ENCODE measurements around the gene CRELD2.

The CRELD2 gene

DNA sequence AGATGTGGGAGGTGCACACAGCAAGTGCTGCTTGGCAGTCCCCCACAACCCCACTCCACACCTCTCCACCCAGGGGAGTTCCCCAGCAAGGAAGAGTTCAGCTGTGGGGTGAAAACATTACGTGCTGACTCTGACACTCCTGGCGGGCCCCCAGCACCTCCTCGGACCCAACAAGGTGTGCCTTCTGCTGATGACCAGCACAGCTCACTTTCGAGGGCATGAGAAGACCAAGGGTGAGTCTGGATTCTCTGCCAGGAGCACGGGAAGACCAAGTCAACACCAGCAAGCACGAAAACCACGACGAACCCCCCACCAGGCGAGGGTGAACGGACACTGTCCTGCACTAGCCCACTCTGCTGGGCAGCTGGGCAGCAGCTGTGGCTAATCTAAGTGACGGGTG is 1.6 kb upstream of the CRELD2 start:
- H3K36me3 ChIP-seq (replicated peaks; ENCODE audit: insufficient read depth, low read length), result no peaks in the 10 kb centered on the region
- DNase-seq, result no peak
- no peaks in the 10 kb centered on the region for H3F3A ChIP-seq (ENCODE audit: insufficient read depth, low read length)
- no peak overlapping the region for H3K4me2 ChIP-seq (ENCODE audit: low read depth, low read length)
- H3K79me2 ChIP-seq (ENCODE audit: low read length), result peaks cover 19% of the 10 kb centered on the region
- TF ChIP-seq, protein P1, sequence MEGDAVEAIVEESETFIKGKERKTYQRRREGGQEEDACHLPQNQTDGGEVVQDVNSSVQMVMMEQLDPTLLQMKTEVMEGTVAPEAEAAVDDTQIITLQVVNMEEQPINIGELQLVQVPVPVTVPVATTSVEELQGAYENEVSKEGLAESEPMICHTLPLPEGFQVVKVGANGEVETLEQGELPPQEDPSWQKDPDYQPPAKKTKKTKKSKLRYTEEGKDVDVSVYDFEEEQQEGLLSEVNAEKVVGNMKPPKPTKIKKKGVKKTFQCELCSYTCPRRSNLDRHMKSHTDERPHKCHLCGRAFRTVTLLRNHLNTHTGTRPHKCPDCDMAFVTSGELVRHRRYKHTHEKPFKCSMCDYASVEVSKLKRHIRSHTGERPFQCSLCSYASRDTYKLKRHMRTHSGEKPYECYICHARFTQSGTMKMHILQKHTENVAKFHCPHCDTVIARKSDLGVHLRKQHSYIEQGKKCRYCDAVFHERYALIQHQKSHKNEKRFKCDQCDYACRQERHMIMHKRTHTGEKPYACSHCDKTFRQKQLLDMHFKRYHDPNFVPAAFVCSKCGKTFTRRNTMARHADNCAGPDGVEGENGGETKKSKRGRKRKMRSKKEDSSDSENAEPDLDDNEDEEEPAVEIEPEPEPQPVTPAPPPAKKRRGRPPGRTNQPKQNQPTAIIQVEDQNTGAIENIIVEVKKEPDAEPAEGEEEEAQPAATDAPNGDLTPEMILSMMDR (IDR thresholded peaks at IDR 0.05; ENCODE audit: low read length), result no peak
- TF ChIP-seq EZH2 (optimal IDR thresholded peaks at IDR 0.05; ENCODE audit: low read depth, low read length), result no peak
- no peak for TF ChIP-seq EZH2phosphoT487 (IDR thresholded peaks at IDR 0.05; ENCODE audit: low read length)
- H3K4me1 ChIP-seq (ENCODE audit: low read length), result peaks cover 7% of the 10 kb centered on the region; the same call in 1 of the 2 replicates
- H3K9me3 ChIP-seq (replicated peaks; ENCODE audit: insufficient read depth, low read length), result no peaks in the 10 kb centered on the region
- H4K20me1 ChIP-seq (ENCODE audit: insufficient read depth, low read length), result no peaks in the 10 kb centered on the region
- H2AFZ ChIP-seq (ENCODE audit: low read length), result no peak overlapping the region
- H3K9ac ChIP-seq (ENCODE audit: low read length), result no peak overlapping the region
- no peak overlapping the region for H3K4me3 ChIP-seq (ENCODE audit: low read length)
- H3K9me2 ChIP-seq (replicated peaks; ENCODE audit: insufficient read depth, low read length), result no peaks in the 10 kb centered on the region
- H3K27me3 ChIP-seq (replicated peaks; ENCODE audit: insufficient read depth, low read length), result no peaks in the 10 kb centered on the region
- H3K27ac ChIP-seq (ENCODE audit: low read length), result no peak overlapping the region

DNA sequence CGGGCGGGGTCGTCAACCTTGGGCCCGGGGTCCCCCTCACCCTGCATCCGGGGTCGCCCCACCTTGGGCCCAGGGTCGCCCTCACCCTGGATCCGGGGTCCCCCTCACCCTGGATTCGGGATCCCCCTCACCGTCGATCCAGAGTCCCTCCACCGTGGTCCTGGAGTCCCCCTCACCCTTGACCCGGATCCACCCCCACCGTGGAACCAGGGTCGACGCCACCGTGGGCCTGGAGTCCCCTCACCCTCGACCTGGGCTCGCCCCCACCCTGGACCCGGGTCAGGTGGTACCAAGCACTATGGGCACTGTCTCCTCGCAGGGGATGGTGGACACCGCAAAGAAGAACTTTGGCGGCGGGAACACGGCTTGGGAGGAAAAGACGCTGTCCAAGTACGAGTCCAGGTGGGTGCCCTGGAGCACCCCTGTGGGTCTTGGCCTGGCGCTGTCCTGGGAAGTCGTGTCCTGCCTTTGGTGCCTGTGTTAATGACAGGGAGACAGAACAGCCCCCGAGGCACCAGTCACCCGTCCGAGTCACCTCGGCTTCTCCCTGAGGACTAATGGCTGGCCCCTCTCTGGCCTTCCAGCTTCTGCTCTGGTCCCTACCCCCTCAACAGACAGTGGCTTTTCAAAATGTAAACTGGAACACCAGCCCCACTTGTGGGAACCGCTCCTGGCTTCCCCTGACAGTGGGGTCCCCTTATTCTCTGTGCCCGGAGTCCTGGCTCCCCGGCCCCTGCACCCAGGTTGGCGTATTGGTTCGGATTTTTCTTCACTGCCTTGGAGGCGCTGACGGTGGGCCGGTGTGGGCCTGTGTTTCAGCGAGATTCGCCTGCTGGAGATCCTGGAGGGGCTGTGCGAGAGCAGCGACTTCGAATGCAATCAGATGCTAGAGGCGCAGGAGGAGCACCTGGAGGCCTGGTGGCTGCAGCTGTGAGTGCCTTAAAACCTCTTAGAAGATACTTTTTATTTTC is 762 bp downstream of the CRELD2 start:
- Histone ChIP-seq H3K9ac (ENCODE audit: low read length) (peak overlapping the region; percentile 74), H3K27ac (ENCODE audit: low read length) (no peak overlapping the region), H3K27me3 (replicated peaks; ENCODE audit: insufficient read depth, low read length) (no peaks in the 10 kb centered on the region), H3K4me1 (ENCODE audit: low read length) (peaks cover 7% of the 10 kb centered on the region; the same call in 1 of the 2 replicates), H3K4me2 (ENCODE audit: low read depth, low read length) (peak overlapping the region; percentile 85), H3F3A (ENCODE audit: insufficient read depth, low read length) (no peaks in the 10 kb centered on the region), H4K20me1 (ENCODE audit: insufficient read depth, low read length) (no peaks in the 10 kb centered on the region), H3K36me3 (replicated peaks; ENCODE audit: insufficient read depth, low read length) (no peaks in the 10 kb centered on the region), H2AFZ (ENCODE audit: low read length) (no peak overlapping the region; the same call in 1 of the 2 replicates), H3K9me3 (replicated peaks; ENCODE audit: insufficient read depth, low read length) (no peaks in the 10 kb centered on the region), H3K79me2 (ENCODE audit: low read length) (peaks cover 19% of the 10 kb centered on the region), H3K4me3 (ENCODE audit: low read length) (peak overlapping the region; percentile 68), H3K9me2 (replicated peaks; ENCODE audit: insufficient read depth, low read length) (no peaks in the 10 kb centered on the region)
- TF ChIP-seq, protein P1 (IDR thresholded peaks at IDR 0.05; ENCODE audit: low read length), result no peak
- TF ChIP-seq EZH2 (optimal IDR thresholded peaks at IDR 0.05; ENCODE audit: low read depth, low read length) (no peak), EZH2phosphoT487 (IDR thresholded peaks at IDR 0.05; ENCODE audit: low read length) (no peak)
- no peak for DNase-seq

DNA sequence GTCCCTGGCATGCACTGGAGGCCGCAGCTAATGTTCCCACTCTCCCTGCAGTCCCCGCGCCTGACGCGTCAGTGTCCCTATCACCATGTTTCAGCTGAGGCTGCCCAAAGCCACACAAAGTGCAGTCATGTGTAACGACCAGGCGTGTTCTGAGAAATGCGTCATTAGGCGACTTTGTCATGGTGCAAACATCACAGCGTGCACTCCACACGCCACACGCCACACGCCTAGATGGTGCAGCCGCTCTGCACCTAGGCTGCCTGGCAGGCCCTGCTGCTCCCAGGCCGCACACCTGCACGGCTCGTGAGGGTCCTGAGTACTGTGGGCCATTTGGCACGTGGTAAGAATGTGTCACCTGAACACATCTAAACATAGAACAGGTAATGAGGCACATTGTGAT is 2.4 kb downstream of the CRELD2 start:
- H3K36me3 ChIP-seq (replicated peaks; ENCODE audit: insufficient read depth, low read length), result no peaks in the 10 kb centered on the region
- peaks cover 19% of the 10 kb centered on the region for H3K79me2 ChIP-seq (ENCODE audit: low read length)
- H3K27ac ChIP-seq (ENCODE audit: low read length), result no peak overlapping the region
- H3K9me2 ChIP-seq (replicated peaks; ENCODE audit: insufficient read depth, low read length), result no peaks in the 10 kb centered on the region
- no peaks in the 10 kb centered on the region for H3K9me3 ChIP-seq (replicated peaks; ENCODE audit: insufficient read depth, low read length)
- H4K20me1 ChIP-seq (ENCODE audit: insufficient read depth, low read length), result no peaks in the 10 kb centered on the region
- TF ChIP-seq EZH2phosphoT487 (IDR thresholded peaks at IDR 0.05; ENCODE audit: low read length) (no peak), EZH2 (optimal IDR thresholded peaks at IDR 0.05; ENCODE audit: low read depth, low read length) (no peak)
- TF ChIP-seq, protein P1 (IDR thresholded peaks at IDR 0.05; ENCODE audit: low read length), result no peak
- no peak overlapping the region for H3K4me3 ChIP-seq (ENCODE audit: low read length)
- H3K27me3 ChIP-seq (replicated peaks; ENCODE audit: insufficient read depth, low read length), result no peaks in the 10 kb centered on the region
- no peak overlapping the region for H3K9ac ChIP-seq (ENCODE audit: low read length)
- H2AFZ ChIP-seq (ENCODE audit: low read length), result no peak overlapping the region
- peaks cover 10% of the 10 kb centered on the region; the same call in 1 of the 2 replicates for H3K4me1 ChIP-seq (ENCODE audit: low read length)
- no peaks in the 10 kb centered on the region for H3F3A ChIP-seq (ENCODE audit: insufficient read depth, low read length)
- H3K4me2 ChIP-seq (ENCODE audit: low read depth, low read length), result no peak overlapping the region
- no peak for DNase-seq

Measured in MM.1S (cell line).